ENCODE measurements around the gene SEMG1. TPM values are rescaled to one million over a fixed set of nuclear protein-coding genes. Genes with fewer than 3 reads are reported as not detected.

The SEMG1 gene
- total RNA-seq, 1 experiment from 2014 or later, result 2.0 TPM

- no peak overlapping the region for H4K8ac ChIP-seq (replicated peaks; ENCODE audit: insufficient read length, low read depth, low read length)
- no peak overlapping the region for H3K18ac ChIP-seq (ENCODE audit: insufficient read length, low read depth, low read length)
- H4K91ac ChIP-seq (ENCODE audit: insufficient read length, low read depth, low read length), result no peak overlapping the region
- H3K14ac ChIP-seq (ENCODE audit: insufficient read depth, low read length), result no peak overlapping the region
- H3K27ac Mint-ChIP-seq, result no peak overlapping the region
- H2BK15ac ChIP-seq (ENCODE audit: low read depth, low read length), result no peak overlapping the region
- no peaks in the 10 kb centered on the region for H3K4me1 Mint-ChIP-seq
- no peaks in the 10 kb centered on the region for H3K4me1 ChIP-seq (ENCODE audit: insufficient read depth, low read length)
- H3K23me2 ChIP-seq (ENCODE audit: insufficient read length, low read depth, low read length, poor library complexity, severe bottlenecking), result no peaks in the 10 kb centered on the region
- DNase-seq, result no peak
- H2AK5ac ChIP-seq (ENCODE audit: insufficient read length, low read length), result no peak overlapping the region
- H2BK20ac ChIP-seq (ENCODE audit: low read depth, low read length, poor library complexity, severe bottlenecking), result no peak overlapping the region
- no peaks in the 10 kb centered on the region for H3K36me3 Mint-ChIP-seq (ENCODE audit: insufficient read depth in 1 of 3, low read depth in 3 of 3)
- H3K27me3 ChIP-seq (ENCODE audit: insufficient read depth, low read length), result no peaks in the 10 kb centered on the region
- peaks cover 6% of the 10 kb centered on the region for H3K27me3 Mint-ChIP-seq (ENCODE audit: low read depth)
- no peaks in the 10 kb centered on the region; the same call in 1 of the 2 replicates for H3K79me2 ChIP-seq (ENCODE audit: insufficient read depth, low read length)
- H3K56ac ChIP-seq (ENCODE audit: insufficient read length, low read depth, low read length), result no peak overlapping the region
- no peak overlapping the region for H3K4ac ChIP-seq (ENCODE audit: low read depth, low read length)
- H3K9ac ChIP-seq (ENCODE audit: extremely low read depth, insufficient read length, low read length), result no peak overlapping the region
- TF ChIP-seq CTCF (conservative IDR thresholded peaks at IDR 0.05), result no peak
- H2BK120ac ChIP-seq (ENCODE audit: low read depth, low read length, poor library complexity, severe bottlenecking), result no peak overlapping the region
- H3K9me3 Mint-ChIP-seq, result no peaks in the 10 kb centered on the region
- no peak overlapping the region for H3K4me2 ChIP-seq (ENCODE audit: insufficient read depth, insufficient read length, low read length)
- H3K79me1 ChIP-seq (ENCODE audit: insufficient read depth, low read depth, low read length, poor library complexity, severe bottlenecking), result no peaks in the 10 kb centered on the region
- no peak overlapping the region for H3T11ph ChIP-seq (ENCODE audit: low read length)
- no CpG with 5 or more reads among the region's 3 CpGs for WGBS (ENCODE audit: extremely low coverage, insufficient read length, low lambda C conversion rate)
- no peak overlapping the region for H2BK12ac ChIP-seq (ENCODE audit: insufficient read length, low read depth, low read length)
- no peaks in the 10 kb centered on the region for H4K20me1 ChIP-seq (ENCODE audit: control insufficient read depth, insufficient read depth, insufficient read length)
- no peak overlapping the region for H3K4me3 Mint-ChIP-seq
- H2BK5ac ChIP-seq (ENCODE audit: insufficient read length, low read length), result no peak overlapping the region
- H3K27ac ChIP-seq (ENCODE audit: insufficient read length, low read depth, low read length), result no peak overlapping the region
- H2AFZ ChIP-seq (ENCODE audit: low read length), result no peak overlapping the region
- no peak overlapping the region for H3K23ac ChIP-seq (ENCODE audit: insufficient read length, low read depth, low read length)
- H3K9me3 ChIP-seq (ENCODE audit: control insufficient read depth, low read depth, low read length), result no peaks in the 10 kb centered on the region
- H4K5ac ChIP-seq (ENCODE audit: insufficient read length, low read depth, low read length), result no peak overlapping the region
Observed at GRCh38 chr20:45189861-45190260, 17.0 kb upstream of the SEMG1 start.

Measured in H9 (cell line).